GM19455 (cell line): ENCODE measurements around the gene TBL1XR1.
"Not testable (repeated sequence)": the region's sequence is repeated elsewhere in the genome, so short reads cannot be mapped to it uniquely, and the experiment has no call there.

Source experiments
- ATAC-seq: cut with Tn5 transposase; IDR thresholded peaks from one replicate; pipeline ENCODE4 v1.9.1; 2021; ENCODE audit not compliant: unreplicated experiment

TBL1XR1 gene

GRCh38 chr3:177039490-177040274 is 157.6 kb downstream of the TBL1XR1 start:
- ATAC-seq: no peak

- no peak for ATAC-seq
Observed at GRCh38 chr3:177037241-177037640, 160.0 kb downstream of the TBL1XR1 start.

- no peak for ATAC-seq
Observed at GRCh38 chr3:177035676-177036075, 161.6 kb downstream of the TBL1XR1 start.

- ATAC-seq: no peak
Observed at GRCh38 chr3:177034832-177035475, 162.3 kb downstream of the TBL1XR1 start.

GRCh38 chr3:177026505-177027277 is 170.6 kb downstream of the TBL1XR1 start:
- ATAC-seq: no peak

- ATAC-seq: no peak
Observed at GRCh38 chr3:177015881-177016280, 181.4 kb downstream of the TBL1XR1 start.

- no peak for ATAC-seq
Observed at GRCh38 chr3:177013681-177014280, 183.5 kb downstream of the TBL1XR1 start.

- no peak for ATAC-seq
Observed at GRCh38 chr3:177005718-177006405, 191.4 kb downstream of the TBL1XR1 start.

GRCh38 chr3:177000159-177000558 is 197.1 kb downstream of the TBL1XR1 start:
- not testable (repeated sequence) for ATAC-seq

GRCh38 chr3:176995946-176996345 is 201.3 kb downstream of the TBL1XR1 start:
- no peak for ATAC-seq

- no peak for ATAC-seq
Observed at GRCh38 chr3:176994891-176995781, 202.1 kb downstream of the TBL1XR1 start.

GRCh38 chr3:176994393-176994792 is 202.9 kb downstream of the TBL1XR1 start:
- ATAC-seq: no peak

GRCh38 chr3:176992978-176993377 is 204.3 kb downstream of the TBL1XR1 start:
- ATAC-seq: no peak

- ATAC-seq: no peak
Observed at GRCh38 chr3:176992565-176992964, 204.7 kb downstream of the TBL1XR1 start.

GRCh38 chr3:176988795-176989194 is 208.5 kb downstream of the TBL1XR1 start:
- no peak for ATAC-seq

- ATAC-seq: no peak
Observed at GRCh38 chr3:176987901-176988650, 209.2 kb downstream of the TBL1XR1 start.

- no peak for ATAC-seq
Observed at GRCh38 chr3:176978441-176978840, 218.8 kb downstream of the TBL1XR1 start.

- no peak for ATAC-seq
Observed at GRCh38 chr3:176977331-176977730, 220.0 kb downstream of the TBL1XR1 start.

GRCh38 chr3:176976586-176976985 is 220.7 kb downstream of the TBL1XR1 start:
- no peak for ATAC-seq
